HL-60 (cell line): Measurements from ENCODE around the gene PRLR.

Experiments
- CTCF ChIP-seq: IDR thresholded peaks from one replicate; pipeline ENCODE4 v1.5.1; 2011; ENCODE audit warnings: low read length, control low read depth, inconsistent platforms; ENCODE audit not compliant: insufficient read depth
- GABPA ChIP-seq: IDR thresholded peaks from 2 replicates; pipeline ENCODE4 v1.6.1; 2012; ENCODE audit warnings: low read depth
- REST ChIP-seq: IDR thresholded peaks from 2 replicates; pipeline ENCODE4 v1.6.1; 2012; ENCODE audit warnings: low read depth; ENCODE audit not compliant: insufficient replicate concordance

GRCh38 chr5:35242702-35243258 lies 12.5 kb upstream of the PRLR start:
- TF ChIP-seq CTCF (no peak), GABPA (no peak), REST (no peak)
